ENCODE results near the gene SAMD7.
A peak's percentile ranks its signal among the peaks of the same experiment; 100 is the strongest.

SAMD7 gene
- 0 reads per million in 2 donors for total RNA-seq

- DNase-seq, result no peak
Observed at GRCh38 chr3:169911272-169911671, at the start of gene SAMD7. Gene SAMD7, plus strand, starts transcription at chr3:169911572. Its CDS starts 7,927 bp downstream, at chr3:169919499.

- DNase-seq, result no peak
Observed at GRCh38 chr3:169861871-169862270, 49.5 kb upstream of the SAMD7 start.

- DNase-seq, result peak in 4 of 5 experiments; percentile 30 to 64 (median 41)
Observed at GRCh38 chr3:169863458-169863899, 47.9 kb upstream of the SAMD7 start.

GRCh38 chr3:169864270-169864669, 47.1 kb upstream of the SAMD7 start:
- DNase-seq, result no peak

GRCh38 chr3:169865176-169865767, 46.1 kb upstream of the SAMD7 start:
- no peak for DNase-seq

- no peak for DNase-seq
Observed at GRCh38 chr3:169867584-169868210, 43.7 kb upstream of the SAMD7 start.

- DNase-seq, result no peak
Observed at GRCh38 chr3:169868369-169868768, 43.0 kb upstream of the SAMD7 start.

GRCh38 chr3:169869484-169870220, 41.7 kb upstream of the SAMD7 start, which contains the start of gene LRRC31:
Gene LRRC31, minus strand, starts transcription at chr3:169869935. Its CDS starts 128 bp downstream, at chr3:169869807.
- no peak for DNase-seq

GRCh38 chr3:169871129-169871886, 40.1 kb upstream of the SAMD7 start:
- peak in 1 of 5 experiments; percentile 22 for DNase-seq

- DNase-seq, result no peak
Observed at GRCh38 chr3:169879013-169879557, 32.3 kb upstream of the SAMD7 start.

- DNase-seq, result no peak
Observed at GRCh38 chr3:169879845-169880575, 31.4 kb upstream of the SAMD7 start.

- no peak for DNase-seq
Observed at GRCh38 chr3:169880576-169881250, 30.7 kb upstream of the SAMD7 start.

GRCh38 chr3:169886671-169887070, 24.7 kb upstream of the SAMD7 start:
- DNase-seq, result no peak

- no peak for DNase-seq
Observed at GRCh38 chr3:169891886-169892285, 19.5 kb upstream of the SAMD7 start.

GRCh38 chr3:169894110-169894509, 17.3 kb upstream of the SAMD7 start:
- DNase-seq, result no peak

- DNase-seq, result no peak
Observed at GRCh38 chr3:169895072-169895471, 16.3 kb upstream of the SAMD7 start.

- DNase-seq, result no peak
Observed at GRCh38 chr3:169897284-169897683, 14.1 kb upstream of the SAMD7 start.

GRCh38 chr3:169901453-169901852, 9.9 kb upstream of the SAMD7 start:
- DNase-seq, result no peak

GRCh38 chr3:169905404-169905803, 6.0 kb upstream of the SAMD7 start:
- DNase-seq, result no peak

- DNase-seq, result no peak
Observed at GRCh38 chr3:169907476-169907875, 3.9 kb upstream of the SAMD7 start.

GRCh38 chr3:169907944-169908343, 3.4 kb upstream of the SAMD7 start:
- no peak for DNase-seq
